H1 (cell line): ENCODE results near the gene OR5B2.

Source experiments
- CHD2 ChIP-seq: IDR thresholded peaks from 2 replicates; pipeline ENCODE4 v1.6.1; 2012; ENCODE audit warnings: low read length, improper control_type of control experiment
- CTCF ChIP-seq, 3 experiments: IDR thresholded peaks; 1 replicate in 2 of 3; 2 replicates in 1 of 3; pipeline versions ENCODE4 v1.5.1 to v1.6.1; 2011; ENCODE audit warnings: low read length in 3 of 3, mild to moderate bottlenecking in 3 of 3, inconsistent platforms in 2 of 3, low read depth in 1 of 3, moderate library complexity in 1 of 3; ENCODE audit not compliant: insufficient read depth in 1 of 3; ENCODE audit errors: control extremely low read depth in 1 of 3
- EP300 ChIP-seq, 2 experiments: IDR thresholded peaks; 1 replicate in 1 of 2; 2 replicates in 1 of 2; pipeline ENCODE4 v1.6.1; 2011 to 2012; ENCODE audit warnings: low read depth in 2 of 2, low read length in 2 of 2, mild to moderate bottlenecking in 2 of 2, borderline replicate concordance in 1 of 2, inconsistent platforms in 1 of 2, moderate library complexity in 1 of 2
- YY1 ChIP-seq: IDR thresholded peaks from 2 replicates; pipeline ENCODE4 v1.6.1; 2011; ENCODE audit warnings: low read depth, mild to moderate bottlenecking, low read length

GRCh38 chr11:58394195-58394594 lies 33.7 kb downstream of the OR5B2 start:
- TF ChIP-seq CHD2, result no peak
- no peak for TF ChIP-seq CTCF (IDR thresholded peaks at IDR 0.05; ENCODE audit: control extremely low read depth in 1 of 3, insufficient read depth in 1 of 3, low read depth in 1 of 3, low read length in 3 of 3)
- no peak for TF ChIP-seq YY1
- no peak for TF ChIP-seq EP300 (IDR thresholded peaks at IDR 0.05; ENCODE audit: borderline replicate concordance in 1 of 2, low read depth in 2 of 2, low read length in 2 of 2)
